Caco-2 (cell line): Measurements from ENCODE around the gene NGLY1. TPM values are rescaled to one million over a fixed set of nuclear protein-coding genes. Genes with fewer than 3 reads are reported as not detected.

Source experiments
- BruUV-seq: library from RNA; stranded (reverse); fragments of 400-500 nt; replicated peaks from 2 replicates; lab custom pipeline; 2021; lab: Mats Ljungman, UMichigan
- CTCF ChIA-PET: fragments of 300-600 bp; sonication (Branson Sonifier 250); formaldehyde crosslinking; loops from one replicate; lab custom pipeline; 2022; ENCODE audit warnings: antibody characterized with exemption; lab: Charles Lee
- POLR2A ChIA-PET: fragments of 300-600 bp; sonication (Branson Sonifier 250); formaldehyde crosslinking; loops from one replicate; lab custom pipeline; 2022; ENCODE audit warnings: antibody characterized with exemption; lab: Charles Lee
- DNase-seq, 2 experiments: peaks; one replicate each; pipeline versions ENCODE4 v3.0.0 to v3.0.0-alpha.2; 2020 to 2022
- H3K27me3 ChIP-seq: replicated peaks from 2 replicates; pipeline ENCODE4 v1.6.0; 2011; ENCODE audit warnings: low read length; ENCODE audit not compliant: control insufficient read depth, insufficient read depth
- H3K36me3 ChIP-seq: 2 replicates; pipeline ENCODE4 v1.5.1; 2011; ENCODE audit warnings: low read length; ENCODE audit not compliant: control insufficient read depth, insufficient read depth
- H3K4me1 ChIP-seq: fragments of 250-450 bp; sonication (Bioruptor Pico); 2 replicates; pipeline ENCODE4 v1.5.1; 2020; ENCODE audit warnings: mild to moderate bottlenecking
- H3K4me3 ChIP-seq: 2 replicates; pipeline ENCODE4 v1.5.1; 2011; ENCODE audit warnings: low read depth, mild to moderate bottlenecking, control low read depth, low read length
- H3K9me3 ChIP-seq: fragments of 250-450 bp; sonication (Bioruptor Pico); 2 replicates; pipeline ENCODE4 v1.5.1; 2020; ENCODE audit warnings: mild to moderate bottlenecking, moderate library complexity
- H3K27ac Mint-ChIP-seq: one replicate; pipeline ENCODE4 v1.8.0; 2022; ENCODE audit warnings: mixed read lengths; ENCODE audit not compliant: unreplicated experiment
- H3K27me3 Mint-ChIP-seq: one replicate; pipeline ENCODE4 v1.8.0; 2022; ENCODE audit warnings: mixed read lengths; ENCODE audit not compliant: insufficient read depth, unreplicated experiment
- H3K36me3 Mint-ChIP-seq: one replicate; pipeline ENCODE4 v1.8.0; 2022; ENCODE audit warnings: mild to moderate bottlenecking, mixed read lengths; ENCODE audit not compliant: insufficient read depth, unreplicated experiment
- H3K4me1 Mint-ChIP-seq: one replicate; pipeline ENCODE4 v1.8.0; 2022; ENCODE audit warnings: low read depth, mixed read lengths; ENCODE audit not compliant: unreplicated experiment
- H3K4me3 Mint-ChIP-seq: one replicate; pipeline ENCODE4 v1.8.0; 2022; ENCODE audit warnings: mild to moderate bottlenecking, moderate library complexity, mixed read lengths; ENCODE audit not compliant: unreplicated experiment
- H3K9me3 Mint-ChIP-seq: one replicate; pipeline ENCODE4 v1.8.0; 2022; ENCODE audit warnings: mixed read lengths; ENCODE audit not compliant: unreplicated experiment
- intact Hi-C: fragments of 100-400 bp; cut with micrococcal nuclease; formaldehyde crosslinking; loops from one replicate; pipeline ENCODE4 v1.10.0; 2022; ENCODE audit not compliant: unreplicated experiment
- total RNA-seq: library from RNA; stranded (reverse); gene quantifications from 2 replicates; pipeline ENCODE4 v1.2.3, GENCODE V29; 2022
- TF ChIP-seq, protein P1 (sequence below), 2 experiments: fragments of 200-600 bp in 1 of 2; IDR thresholded peaks; 1 replicate in 1 of 2; 2 replicates in 1 of 2; pipeline versions ENCODE4 v1.5.1 to v1.8.0; 2011 to 2022; ENCODE audit warnings: antibody characterized with exemption in 1 of 2, control low read depth in 1 of 2, inconsistent platforms in 1 of 2, low read depth in 1 of 2, low read length in 1 of 2, mild to moderate bottlenecking in 1 of 2, moderate library complexity in 1 of 2; ENCODE audit not compliant: insufficient read depth in 1 of 2, severe bottlenecking in 1 of 2, unreplicated experiment in 1 of 2

Gene NGLY1
- total RNA-seq, 1 experiment from 2014 or later: 27.1 TPM

DNA sequence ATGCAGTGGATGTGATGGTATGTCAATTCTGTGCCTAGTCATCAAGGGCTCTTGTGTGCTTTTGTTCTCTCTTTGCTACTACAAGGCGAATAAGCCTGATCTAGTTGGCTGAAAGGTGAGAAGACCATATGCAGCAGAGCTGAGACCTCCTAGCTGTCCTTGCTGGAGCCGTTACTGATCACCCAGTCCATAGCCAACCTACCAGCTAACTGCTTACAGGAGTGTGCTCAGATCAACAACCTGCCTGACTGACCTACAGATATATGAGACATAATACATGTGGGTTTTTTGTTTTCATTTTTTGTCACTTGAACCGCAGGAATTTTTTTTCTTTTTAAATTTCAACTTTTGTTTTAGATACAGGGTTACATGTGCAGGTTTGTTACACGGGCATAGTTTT is 29.4 kb upstream of the NGLY1 start:
- no peaks in the 10 kb centered on the region for H3K4me1 Mint-ChIP-seq
- TF ChIP-seq, protein P1, sequence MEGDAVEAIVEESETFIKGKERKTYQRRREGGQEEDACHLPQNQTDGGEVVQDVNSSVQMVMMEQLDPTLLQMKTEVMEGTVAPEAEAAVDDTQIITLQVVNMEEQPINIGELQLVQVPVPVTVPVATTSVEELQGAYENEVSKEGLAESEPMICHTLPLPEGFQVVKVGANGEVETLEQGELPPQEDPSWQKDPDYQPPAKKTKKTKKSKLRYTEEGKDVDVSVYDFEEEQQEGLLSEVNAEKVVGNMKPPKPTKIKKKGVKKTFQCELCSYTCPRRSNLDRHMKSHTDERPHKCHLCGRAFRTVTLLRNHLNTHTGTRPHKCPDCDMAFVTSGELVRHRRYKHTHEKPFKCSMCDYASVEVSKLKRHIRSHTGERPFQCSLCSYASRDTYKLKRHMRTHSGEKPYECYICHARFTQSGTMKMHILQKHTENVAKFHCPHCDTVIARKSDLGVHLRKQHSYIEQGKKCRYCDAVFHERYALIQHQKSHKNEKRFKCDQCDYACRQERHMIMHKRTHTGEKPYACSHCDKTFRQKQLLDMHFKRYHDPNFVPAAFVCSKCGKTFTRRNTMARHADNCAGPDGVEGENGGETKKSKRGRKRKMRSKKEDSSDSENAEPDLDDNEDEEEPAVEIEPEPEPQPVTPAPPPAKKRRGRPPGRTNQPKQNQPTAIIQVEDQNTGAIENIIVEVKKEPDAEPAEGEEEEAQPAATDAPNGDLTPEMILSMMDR (IDR thresholded peaks at IDR 0.05; ENCODE audit: insufficient read depth in 1 of 2, low read depth in 1 of 2, low read length in 1 of 2, severe bottlenecking in 1 of 2, unreplicated experiment in 1 of 2): no peak
- Histone ChIP-seq H3K36me3 (no peaks in the 10 kb centered on the region), H3K27me3 (no peaks in the 10 kb centered on the region; the same call in none of the 2 replicates), H3K9me3 (no peaks in the 10 kb centered on the region), H3K4me1 (no peaks in the 10 kb centered on the region), H3K4me3 (no peak overlapping the region)
- H3K27ac Mint-ChIP-seq: no peak overlapping the region
- DNase-seq: no peak
- H3K27me3 Mint-ChIP-seq: peaks cover 4% of the 10 kb centered on the region
- no peaks in the 10 kb centered on the region for H3K36me3 Mint-ChIP-seq
- CTCF ChIA-PET: no interaction called here
- no peak overlapping the region for H3K4me3 Mint-ChIP-seq
- no TSS peak for BruUV-seq
- intact Hi-C loops: no loop called here
- POLR2A ChIA-PET: no interaction called here
- no peaks in the 10 kb centered on the region for H3K9me3 Mint-ChIP-seq

DNA sequence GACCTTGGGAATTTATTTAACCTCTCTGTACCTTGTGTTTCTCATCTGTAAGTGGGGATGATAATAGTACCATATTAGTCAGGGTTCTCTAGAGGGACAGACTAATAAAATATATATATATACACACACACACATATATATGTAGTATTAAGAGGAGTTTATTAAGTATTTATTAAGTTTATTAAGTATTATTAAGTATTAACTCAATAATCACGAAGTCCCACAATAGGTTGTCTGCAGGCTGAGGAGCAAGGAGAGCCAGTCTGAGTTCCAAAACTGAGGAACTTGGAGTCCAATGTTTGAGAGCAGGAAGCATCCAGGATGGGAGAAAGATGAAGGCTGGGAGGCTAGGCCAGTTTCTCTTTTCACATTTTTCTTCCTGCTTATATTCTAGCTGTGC is 21.4 kb upstream of the NGLY1 start:
- no peaks in the 10 kb centered on the region for H3K9me3 ChIP-seq
- no peaks in the 10 kb centered on the region for H3K4me1 Mint-ChIP-seq

DNA sequence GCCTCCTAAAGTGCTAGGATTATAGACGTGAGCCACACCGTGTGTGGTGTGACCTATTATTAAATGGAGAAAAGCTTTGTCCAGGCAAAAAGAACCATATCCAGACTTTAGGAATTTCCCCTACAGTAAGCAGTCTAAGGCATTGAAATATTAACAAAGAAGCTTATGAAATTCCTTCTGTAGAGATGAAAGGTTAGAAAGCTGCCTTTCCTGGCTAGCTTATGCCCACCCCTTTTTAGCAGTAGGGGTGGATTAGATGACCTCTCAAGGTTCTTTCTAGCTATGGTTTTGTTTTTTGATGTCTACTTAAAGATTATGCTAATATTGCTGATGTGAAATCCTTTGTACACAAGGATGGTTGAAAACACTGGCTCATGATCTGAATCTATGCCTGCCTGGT is 20.6 kb upstream of the NGLY1 start:
- H3K36me3 Mint-ChIP-seq: no peaks in the 10 kb centered on the region
- DNase-seq: no peak
- H3K27me3 ChIP-seq: no peaks in the 10 kb centered on the region
- H3K4me1 ChIP-seq: no peaks in the 10 kb centered on the region
- intact Hi-C loops: no loop called here
- no TSS peak for BruUV-seq
- no peak overlapping the region for H3K4me3 Mint-ChIP-seq
- no peak overlapping the region for H3K4me3 ChIP-seq
- no peaks in the 10 kb centered on the region for H3K36me3 ChIP-seq
- ChIA-PET POLR2A (no interaction called here), CTCF (no interaction called here)
- no peaks in the 10 kb centered on the region for H3K4me1 Mint-ChIP-seq
- TF ChIP-seq, protein P1 (IDR thresholded peaks at IDR 0.05; ENCODE audit: insufficient read depth in 1 of 2, low read depth in 1 of 2, low read length in 1 of 2, severe bottlenecking in 1 of 2, unreplicated experiment in 1 of 2): no peak
- H3K9me3 Mint-ChIP-seq: no peaks in the 10 kb centered on the region
- peaks cover 4% of the 10 kb centered on the region for H3K27me3 Mint-ChIP-seq
- no peak overlapping the region for H3K27ac Mint-ChIP-seq
- H3K9me3 ChIP-seq: no peaks in the 10 kb centered on the region

More for the DNA sequence above, 21.4 kb upstream of the NGLY1 start:
- POLR2A ChIA-PET: no interaction called here
- intact Hi-C loops: no loop called here
- Mint-ChIP-seq H3K27me3 (peaks cover 4% of the 10 kb centered on the region), H3K27ac (no peak overlapping the region), H3K36me3 (no peaks in the 10 kb centered on the region), H3K9me3 (no peaks in the 10 kb centered on the region), H3K4me3 (no peak overlapping the region)
- no peaks in the 10 kb centered on the region for H3K27me3 ChIP-seq
- DNase-seq: no peak
- no peaks in the 10 kb centered on the region for H3K36me3 ChIP-seq
- no TSS peak for BruUV-seq
- H3K4me3 ChIP-seq: no peak overlapping the region
- TF ChIP-seq, protein P1 (IDR thresholded peaks at IDR 0.05; ENCODE audit: insufficient read depth in 1 of 2, low read depth in 1 of 2, low read length in 1 of 2, severe bottlenecking in 1 of 2, unreplicated experiment in 1 of 2): no peak
- CTCF ChIA-PET: no interaction called here
- H3K4me1 ChIP-seq: no peaks in the 10 kb centered on the region
